LNCaP clone FGC (cell line): ENCODE measurements around the gene LRP6.
"Not testable (repeated sequence)": the region's sequence is repeated elsewhere in the genome, so short reads cannot be mapped to it uniquely, and the experiment has no call there.

Experiments
- DNase-seq: peaks from one replicate; pipeline ENCODE4 v3.0.0-alpha.2; 2011; ENCODE audit warnings: low read depth
- H3K4me3 ChIP-seq: 2 replicates; pipeline ENCODE4 v1.5.1; 2011; ENCODE audit warnings: mild to moderate bottlenecking, low read depth, low read length, control low read depth
- TF ChIP-seq, protein P1 (sequence below): IDR thresholded peaks from 2 replicates; pipeline ENCODE4 v1.5.1; 2012; ENCODE audit warnings: mild to moderate bottlenecking; ENCODE audit not compliant: control insufficient read depth, insufficient read depth; ENCODE audit errors: extremely low read depth

Gene LRP6

DNA sequence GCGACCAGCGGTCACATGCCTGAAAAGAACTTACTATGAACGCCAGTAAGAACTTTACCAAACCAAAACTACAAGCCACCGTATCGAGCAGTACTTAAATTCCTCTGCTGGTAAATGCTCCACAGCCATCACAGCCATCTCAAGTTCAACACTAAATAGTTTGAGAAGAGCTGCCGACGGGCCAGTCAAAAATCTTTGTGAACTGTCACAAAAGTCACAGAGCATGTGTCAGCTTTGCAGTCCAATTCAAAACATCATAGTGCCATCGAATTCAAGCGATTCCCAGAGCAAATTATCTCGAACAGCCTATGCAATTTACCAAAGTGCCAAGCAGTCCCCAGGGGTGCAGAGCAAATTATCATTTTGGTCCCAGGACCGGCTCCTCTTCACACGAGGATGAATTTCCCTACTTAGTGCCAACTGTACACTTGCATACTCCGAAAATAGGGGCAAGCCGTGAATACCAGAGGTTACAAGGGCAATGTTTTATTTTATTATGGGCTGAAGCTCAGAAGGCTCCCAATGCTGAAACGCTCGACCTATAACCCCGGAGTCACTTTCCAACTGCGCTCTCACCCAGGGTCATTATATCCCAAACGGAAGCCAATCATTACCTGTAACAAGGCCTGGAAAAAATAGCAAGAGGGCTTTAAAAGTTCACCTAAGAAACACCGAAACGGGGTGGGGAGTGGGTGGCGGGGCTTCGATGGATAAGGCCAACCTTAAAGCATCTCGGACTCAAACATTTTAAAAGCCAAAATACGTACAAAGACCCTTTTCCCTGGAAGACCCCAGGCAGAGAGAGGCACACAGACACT lies 1.1 kb downstream of the LRP6 start:
- TF ChIP-seq, protein P1, sequence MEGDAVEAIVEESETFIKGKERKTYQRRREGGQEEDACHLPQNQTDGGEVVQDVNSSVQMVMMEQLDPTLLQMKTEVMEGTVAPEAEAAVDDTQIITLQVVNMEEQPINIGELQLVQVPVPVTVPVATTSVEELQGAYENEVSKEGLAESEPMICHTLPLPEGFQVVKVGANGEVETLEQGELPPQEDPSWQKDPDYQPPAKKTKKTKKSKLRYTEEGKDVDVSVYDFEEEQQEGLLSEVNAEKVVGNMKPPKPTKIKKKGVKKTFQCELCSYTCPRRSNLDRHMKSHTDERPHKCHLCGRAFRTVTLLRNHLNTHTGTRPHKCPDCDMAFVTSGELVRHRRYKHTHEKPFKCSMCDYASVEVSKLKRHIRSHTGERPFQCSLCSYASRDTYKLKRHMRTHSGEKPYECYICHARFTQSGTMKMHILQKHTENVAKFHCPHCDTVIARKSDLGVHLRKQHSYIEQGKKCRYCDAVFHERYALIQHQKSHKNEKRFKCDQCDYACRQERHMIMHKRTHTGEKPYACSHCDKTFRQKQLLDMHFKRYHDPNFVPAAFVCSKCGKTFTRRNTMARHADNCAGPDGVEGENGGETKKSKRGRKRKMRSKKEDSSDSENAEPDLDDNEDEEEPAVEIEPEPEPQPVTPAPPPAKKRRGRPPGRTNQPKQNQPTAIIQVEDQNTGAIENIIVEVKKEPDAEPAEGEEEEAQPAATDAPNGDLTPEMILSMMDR: no peak
- peak overlapping the region; percentile 90 for H3K4me3 ChIP-seq
- no peak for DNase-seq

DNA sequence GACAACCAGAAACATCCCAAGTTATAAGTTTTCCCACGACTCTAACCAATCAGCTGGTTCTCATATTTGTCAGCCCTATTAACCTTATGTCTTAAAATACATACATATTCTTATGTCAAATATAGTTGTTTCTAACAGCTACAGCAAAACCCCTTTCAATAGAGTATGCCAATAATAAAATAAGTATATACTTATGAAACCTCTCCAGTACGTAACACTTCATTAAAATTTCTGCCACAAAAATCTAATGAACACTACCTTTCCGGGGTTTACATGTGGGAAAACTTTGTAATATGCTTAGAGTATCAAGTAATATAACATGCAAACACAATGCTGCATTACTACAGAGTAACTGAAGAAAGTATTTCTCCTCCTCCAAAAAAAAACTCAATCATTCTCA lies 1.8 kb downstream of the LRP6 start:
- no peak overlapping the region for H3K4me3 ChIP-seq
- no peak for DNase-seq
- TF ChIP-seq, protein P1: no peak

DNA sequence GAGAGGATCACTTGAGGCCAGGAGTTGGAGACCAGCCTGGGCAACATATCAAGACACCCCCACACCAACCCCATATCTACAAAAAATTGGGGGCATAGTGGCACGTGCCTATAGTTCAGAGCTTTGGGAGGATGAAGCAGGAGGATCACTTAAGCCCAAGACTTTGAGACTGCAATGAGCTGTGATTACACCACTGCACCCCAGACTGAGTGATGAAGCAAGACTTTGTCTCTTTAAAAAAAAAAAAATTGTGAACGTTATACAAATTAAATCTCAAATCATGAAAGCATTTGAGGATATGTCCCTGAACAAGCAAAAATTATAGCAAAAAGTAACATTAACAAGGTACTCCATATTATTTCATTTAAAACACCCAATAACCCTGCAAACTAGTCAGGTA lies 2.9 kb downstream of the LRP6 start:
- no peak overlapping the region for H3K4me3 ChIP-seq
- DNase-seq: no peak
- TF ChIP-seq, protein P1: no peak

DNA sequence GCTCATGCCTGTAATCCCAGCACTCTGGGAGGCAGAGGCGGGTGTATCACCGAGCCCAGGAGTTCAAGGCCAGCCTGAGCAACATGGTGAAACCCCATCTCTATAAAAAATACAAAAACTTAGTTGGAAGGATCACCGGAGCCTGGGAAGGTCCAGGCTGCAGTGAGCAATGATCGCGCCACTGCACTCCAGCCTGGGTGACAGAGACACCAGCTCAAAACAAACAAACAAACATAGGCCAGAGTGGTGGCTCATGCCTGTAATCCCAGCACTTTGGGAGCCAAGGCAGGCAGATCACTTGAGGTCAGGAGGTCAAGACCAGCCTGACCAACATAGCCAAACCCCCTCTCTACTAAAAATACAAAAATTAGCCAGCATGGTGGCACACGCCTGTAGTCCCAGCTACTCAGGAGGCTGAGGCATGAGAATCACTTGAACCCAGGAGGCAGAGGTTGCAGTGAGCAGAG lies 10.5 kb downstream of the LRP6 start:
- H3K4me3 ChIP-seq, DNase-seq: not testable (repeated sequence)

DNA sequence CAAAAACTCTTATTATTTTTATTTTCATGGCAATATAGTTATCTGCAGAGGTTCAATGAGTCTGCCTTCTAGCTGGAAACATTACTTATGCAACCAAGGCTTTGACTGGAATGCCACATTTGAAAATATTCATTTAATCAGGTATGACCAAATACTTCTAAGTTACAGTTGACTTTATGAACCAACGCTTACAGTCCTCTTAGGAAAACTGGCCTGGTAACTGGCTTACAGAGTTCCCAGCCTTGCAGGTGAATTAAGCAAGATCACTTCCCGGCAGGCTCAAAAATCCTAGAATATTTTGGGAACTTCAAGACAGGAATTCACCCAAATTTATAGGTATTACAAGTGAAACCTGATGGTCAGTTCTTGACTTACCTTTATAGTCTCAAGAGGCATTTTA lies 12.3 kb downstream of the LRP6 start:
- DNase-seq: no peak
- TF ChIP-seq, protein P1: no peak

DNA sequence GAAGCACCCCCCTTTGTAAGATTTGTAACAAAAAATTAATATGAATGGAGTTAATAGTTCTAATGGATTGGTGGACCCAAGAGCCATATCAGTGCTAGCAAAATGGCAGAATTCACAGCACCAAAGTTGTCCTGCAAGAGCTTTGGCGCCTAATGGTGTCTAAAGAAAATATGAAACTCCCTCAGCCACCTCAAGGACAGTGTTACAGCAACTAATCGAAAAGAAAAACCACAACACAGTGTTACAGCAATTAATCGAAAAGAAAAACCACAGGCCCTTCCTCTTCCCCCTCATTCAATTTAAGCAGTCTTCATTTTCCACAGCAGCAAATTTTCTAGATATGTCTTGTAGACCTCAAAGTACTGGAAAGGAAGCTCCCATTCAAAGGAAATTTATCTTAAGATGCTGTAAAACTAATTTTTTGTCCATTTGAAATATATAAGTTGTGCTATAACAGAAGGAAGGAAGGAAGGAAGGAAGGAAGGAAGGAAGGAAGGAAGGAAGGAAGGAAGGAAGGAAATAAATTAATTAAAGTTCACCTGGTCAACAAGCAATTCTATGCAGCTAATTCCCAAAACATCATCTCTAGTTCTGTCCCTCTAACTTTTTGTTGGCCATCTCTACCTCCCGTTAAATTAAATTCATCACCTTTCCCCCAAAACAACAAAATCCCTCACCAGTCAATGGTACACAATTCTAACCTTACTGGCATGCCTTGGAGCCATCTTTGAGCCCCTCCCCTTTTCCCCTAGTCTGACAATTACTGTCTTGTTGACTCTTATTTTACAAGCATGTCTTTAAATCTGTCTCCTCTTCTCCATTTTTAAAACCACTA lies 17.4 kb downstream of the LRP6 start:
- no peak overlapping the region for H3K4me3 ChIP-seq
- TF ChIP-seq, protein P1: no peak
- DNase-seq: no peak

More for the DNA sequence above, 12.3 kb downstream of the LRP6 start:
- no peak overlapping the region for H3K4me3 ChIP-seq

DNA sequence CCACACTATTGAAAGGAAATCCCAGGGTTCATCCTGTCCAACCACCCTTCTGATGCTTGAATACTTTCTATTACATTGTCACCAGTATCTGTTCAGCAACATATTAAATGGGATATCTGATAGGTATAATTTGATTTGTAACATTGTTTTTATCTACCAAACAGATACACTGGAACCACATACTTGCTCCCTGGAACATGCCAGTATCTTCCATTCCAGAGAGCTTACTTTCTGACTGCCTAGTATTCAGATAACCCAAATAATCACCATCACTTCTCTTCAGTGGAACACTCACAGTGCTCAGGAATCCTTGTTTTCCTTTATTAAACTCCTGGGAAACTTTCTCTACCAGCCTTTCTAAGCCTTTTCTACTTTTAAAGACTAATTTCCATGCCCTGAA lies 19.3 kb downstream of the LRP6 start:
- TF ChIP-seq, protein P1: no peak
- DNase-seq: no peak
- no peak overlapping the region for H3K4me3 ChIP-seq
